Stromal cell of bone marrow (primary cell): ENCODE results near the gene UST.
"Not testable (repeated sequence)": the region's sequence is repeated elsewhere in the genome, so short reads cannot be mapped to it uniquely, and the experiment has no call there.

Experiments
- DNase-seq: peaks from one replicate; pipeline ENCODE4 v3.0.0-alpha.2; 2012; ENCODE audit warnings: low read depth

The UST gene

GRCh38 chr6:149089510-149089909 is 342.7 kb downstream of the UST start:
- no peak for DNase-seq

- DNase-seq, result no peak
These were observed 344.1 kb downstream of the UST start for GRCh38 chr6:149090937-149091336.

- DNase-seq, result no peak
These were observed 346.8 kb downstream of the UST start for GRCh38 chr6:149093643-149094042.

DNA sequence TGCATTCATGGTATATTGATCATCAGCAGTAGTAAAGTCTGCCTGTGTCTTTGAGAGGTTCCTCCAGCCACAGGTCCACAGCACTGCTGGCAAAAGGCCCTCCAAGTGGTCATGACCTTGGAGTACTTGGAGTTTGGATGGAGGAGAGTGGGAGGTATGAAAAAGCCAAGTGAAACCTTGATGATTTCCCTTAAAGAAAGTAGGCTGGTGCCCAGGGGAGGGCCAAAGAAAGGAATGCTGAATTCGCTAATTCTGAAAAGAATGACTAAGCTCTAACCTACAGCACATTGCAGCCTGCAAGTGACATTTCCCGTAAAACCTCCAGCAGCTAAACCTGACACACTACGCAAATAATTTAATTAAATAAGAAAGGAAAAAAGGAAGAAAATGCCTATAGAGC is 347.3 kb downstream of the UST start:
- DNase-seq, result no peak

DNA sequence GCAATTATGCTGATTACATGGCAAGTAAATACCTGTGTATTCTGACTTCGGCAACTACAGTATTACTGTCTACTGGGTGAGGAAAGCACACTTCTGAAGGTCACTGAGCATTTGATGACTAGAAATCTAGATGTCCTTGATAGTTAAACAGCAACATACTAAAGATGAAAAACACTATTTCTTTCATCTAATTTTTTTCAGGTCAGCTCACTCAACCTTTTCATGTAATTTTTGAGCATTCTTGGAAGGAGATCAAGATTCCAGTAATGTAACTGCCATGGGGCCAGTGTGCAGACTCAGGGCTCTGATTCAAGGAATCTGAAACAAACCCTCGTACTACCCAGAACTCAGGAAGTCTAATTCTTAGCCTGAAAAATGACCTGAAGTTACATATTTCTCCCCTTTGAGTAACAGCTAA is 348.1 kb downstream of the UST start:
- DNase-seq, result no peak

DNA sequence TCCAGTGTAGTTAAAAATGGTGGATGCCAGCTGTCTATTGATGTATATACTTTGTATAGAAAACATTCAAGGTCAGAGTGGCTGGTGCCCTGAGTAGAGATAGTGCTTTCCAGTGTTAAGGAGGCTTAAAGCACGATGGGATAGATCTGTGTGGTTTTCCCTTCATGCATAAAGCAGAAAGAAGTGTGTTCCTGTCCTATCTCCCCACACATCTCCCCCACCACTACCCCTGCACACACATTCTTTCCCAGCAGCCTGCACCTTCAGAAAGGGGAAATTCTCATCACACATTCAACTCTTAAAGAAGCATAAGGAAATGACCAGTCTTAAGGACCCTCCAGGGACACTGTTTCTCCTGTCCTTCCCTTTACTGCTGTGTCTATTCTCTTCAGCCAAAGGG is 349.0 kb downstream of the UST start:
- no peak for DNase-seq

DNA sequence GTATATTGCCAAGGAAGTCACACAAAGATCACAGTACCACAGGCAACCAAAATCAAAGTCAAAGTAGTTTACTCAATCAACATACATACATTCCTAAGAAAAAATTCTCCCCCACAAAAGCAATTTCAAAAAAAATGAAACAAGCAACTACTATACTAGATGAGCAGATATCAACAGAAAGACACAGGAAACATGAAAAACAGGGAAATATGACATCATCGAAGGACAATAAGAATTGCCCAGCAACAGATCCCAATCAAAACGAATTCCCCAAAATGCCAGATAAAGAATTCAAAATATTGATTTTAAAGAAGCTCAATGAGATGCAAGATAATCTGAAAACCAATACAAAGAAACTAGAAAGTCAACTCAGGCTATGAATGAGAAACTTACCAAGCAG is 351.0 kb downstream of the UST start:
- no peak for DNase-seq

- DNase-seq, result no peak
These were observed 352.0 kb downstream of the UST start for GRCh38 chr6:149098700-149099276.

GRCh38 chr6:149102324-149102723 is 355.5 kb downstream of the UST start:
- DNase-seq, result no peak

- not testable (repeated sequence) for DNase-seq
These were observed 357.1 kb downstream of the UST start for GRCh38 chr6:149103950-149104349.

DNA sequence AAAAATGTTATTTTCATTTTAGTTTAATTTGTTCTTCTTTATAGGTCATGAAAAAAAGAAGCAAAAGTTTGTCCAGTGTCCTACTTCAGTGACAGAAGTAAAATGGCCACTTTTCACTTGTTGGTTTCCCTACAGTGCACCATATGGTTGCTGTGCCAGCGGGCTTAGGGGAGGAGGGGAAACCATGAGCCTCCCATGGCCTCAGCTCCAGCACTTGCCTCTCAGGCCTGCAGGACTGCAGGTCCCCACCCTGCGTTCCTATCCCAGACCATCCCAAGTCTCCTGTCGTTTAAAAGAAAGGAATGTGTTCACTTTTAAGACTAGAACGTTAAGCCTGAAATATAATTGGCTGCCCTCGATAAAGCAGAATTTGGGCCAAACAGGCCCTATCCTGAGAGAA is 360.7 kb downstream of the UST start:
- DNase-seq, result no peak

DNA sequence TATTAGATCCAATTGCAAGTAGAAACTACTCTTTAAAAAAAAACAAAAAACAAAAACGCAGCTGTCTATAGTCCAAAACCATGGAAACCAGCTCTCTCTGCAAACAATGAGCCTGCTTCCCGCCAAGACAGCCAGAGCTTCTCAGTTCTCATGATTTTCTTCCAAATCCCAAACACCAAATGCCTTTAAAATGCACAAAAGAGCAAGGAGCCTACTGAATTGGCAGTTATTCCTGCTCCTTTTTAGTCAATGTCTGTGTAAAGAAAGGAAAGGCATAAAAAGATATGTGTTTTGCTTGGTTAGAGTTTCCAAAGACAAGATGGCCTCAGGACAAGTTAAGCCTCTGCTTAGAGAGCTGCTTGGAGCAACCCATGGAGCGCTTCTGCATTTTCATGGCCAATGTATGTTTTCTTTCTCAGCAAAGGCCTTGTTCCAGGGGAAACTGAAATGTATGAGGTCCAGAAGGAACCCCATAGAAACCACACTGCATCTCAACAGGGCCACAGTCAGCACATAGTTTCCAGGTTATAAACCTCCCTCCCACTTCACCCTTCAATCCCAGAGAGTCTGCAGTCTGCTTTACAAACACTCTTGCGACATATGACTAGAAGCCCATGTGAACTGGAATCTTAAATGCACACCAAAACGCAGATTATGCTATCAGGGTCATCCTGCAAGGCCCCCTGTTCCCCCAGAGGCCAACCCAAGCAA is 361.4 kb downstream of the UST start:
- DNase-seq, result no peak

DNA sequence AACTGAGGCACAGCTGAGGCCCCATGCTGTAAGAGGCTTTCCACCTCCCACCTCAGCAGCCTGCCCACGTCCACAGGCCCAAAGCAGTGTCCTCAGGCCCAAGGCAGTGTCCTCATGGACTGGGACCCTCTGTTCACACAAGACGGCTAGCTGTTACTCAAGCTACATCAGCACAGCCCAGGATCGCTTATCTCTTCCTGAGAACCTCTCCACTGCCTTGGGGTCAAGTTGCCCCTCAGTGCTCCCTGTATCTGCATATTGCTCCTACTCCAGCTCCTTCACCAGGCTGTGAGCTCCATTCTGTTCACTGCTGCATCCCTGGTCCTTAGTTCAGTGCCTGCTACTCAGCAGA is 361.9 kb downstream of the UST start:
- DNase-seq, result no peak

GRCh38 chr6:149109397-149110070 is 362.7 kb downstream of the UST start:
- no peak for DNase-seq

GRCh38 chr6:149111556-149112115 is 364.8 kb downstream of the UST start:
- no peak for DNase-seq

- no peak for DNase-seq
These were observed 366.1 kb downstream of the UST start for GRCh38 chr6:149112976-149113375.

- DNase-seq, result no peak
These were observed 367.3 kb downstream of the UST start for GRCh38 chr6:149114167-149114566.

- no peak for DNase-seq
These were observed 372.2 kb downstream of the UST start for GRCh38 chr6:149118737-149119653.

DNA sequence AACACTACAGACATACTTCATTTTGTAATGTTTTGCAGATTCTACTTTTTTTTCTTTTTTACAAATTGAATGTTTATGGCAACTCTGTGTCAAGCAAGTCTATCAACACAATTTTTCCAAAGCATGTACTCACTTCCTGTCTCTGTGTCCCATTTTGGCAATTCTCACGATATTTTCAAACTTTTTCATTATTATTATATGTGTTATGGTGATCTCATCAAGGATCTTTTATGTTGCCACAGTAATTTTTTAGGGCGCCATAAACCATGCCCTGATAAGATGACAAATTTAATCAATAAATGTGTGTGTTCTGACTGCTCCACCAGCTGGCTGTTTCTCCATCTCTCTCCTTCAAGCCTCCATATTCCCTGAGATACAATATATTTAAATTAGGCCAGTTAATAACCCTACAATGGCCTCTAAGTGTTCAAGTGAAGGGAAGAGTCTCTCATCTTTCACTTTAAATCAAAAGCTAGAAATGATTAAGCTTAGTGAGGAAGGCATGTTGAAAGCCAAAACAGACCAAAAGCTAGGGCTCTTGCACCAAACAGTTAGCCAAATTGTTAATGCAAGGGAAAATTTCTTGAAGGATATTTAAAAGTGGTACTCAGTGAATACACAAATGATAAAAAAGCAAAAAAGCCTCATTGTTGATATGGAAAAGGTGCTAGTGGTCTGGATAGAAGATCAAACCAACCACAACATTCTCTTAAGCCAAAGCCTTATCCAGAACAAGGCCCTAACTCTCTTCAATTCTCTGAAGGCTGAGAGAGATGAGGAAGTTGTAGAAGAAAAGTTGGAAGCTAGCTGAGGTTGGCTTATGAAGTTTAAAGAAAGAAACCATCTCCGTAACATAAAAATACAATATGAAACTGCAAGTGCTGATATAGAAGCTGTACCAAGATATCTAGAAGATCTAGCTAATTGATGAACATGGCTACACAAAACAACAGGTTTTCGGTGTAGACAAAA is 376.3 kb downstream of the UST start:
- no peak for DNase-seq

- DNase-seq, result no peak
These were observed 378.5 kb downstream of the UST start for GRCh38 chr6:149125309-149125708.
